Sigmoid colon (tissue), 4 donors: ENCODE measurements around the gene IFI27L1.

Experiments
- EP300 ChIP-seq, 4 donors: sonication (generic); formaldehyde crosslinking; IDR thresholded peaks; one replicate each; pipeline ENCODE4 v1.6.1; 2017; ENCODE audit warnings: antibody characterized with exemption in 4 of 4
- TF ChIP-seq, protein P1 (sequence below), 4 experiments: fragments of 450-650 bp in 3 of 4; fragments of 200-600 bp in 1 of 4; IDR thresholded peaks; one replicate each; pipeline ENCODE4 v1.5.1; 2016 to 2019; ENCODE audit warnings: antibody characterized with exemption in 4 of 4, mild to moderate bottlenecking in 3 of 4, moderate library complexity in 2 of 4

DNA sequence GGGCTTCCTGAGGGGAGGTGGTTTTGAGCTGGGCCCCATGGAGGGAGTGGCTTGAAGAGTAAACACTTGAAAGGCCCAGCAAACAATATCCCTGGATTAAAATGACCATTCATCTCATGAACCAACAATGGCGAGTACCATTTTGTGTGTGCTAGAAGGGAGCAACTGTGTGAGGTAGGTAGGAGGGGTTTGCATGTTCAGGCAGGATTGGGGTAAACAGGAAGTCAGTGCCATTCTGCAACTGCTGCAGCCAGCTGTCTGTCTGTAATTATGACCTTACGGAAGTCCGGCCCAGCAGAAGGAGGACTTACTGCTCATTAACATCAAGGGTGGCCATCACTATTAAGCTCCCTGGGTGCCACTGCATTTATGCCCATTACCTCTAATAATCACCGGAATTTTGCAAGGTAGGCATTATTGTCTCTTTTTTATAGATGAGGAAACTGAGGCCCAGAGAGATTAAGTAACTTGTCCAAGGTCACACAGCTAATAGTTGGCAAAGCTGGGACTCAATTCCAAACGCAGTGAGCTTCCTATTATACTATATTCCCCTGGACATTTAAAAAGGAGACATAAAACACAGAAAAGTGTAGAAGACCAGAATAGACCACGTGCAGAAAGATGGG lies 64.9 kb downstream of the IFI27L1 start:
- TF ChIP-seq, protein P1, sequence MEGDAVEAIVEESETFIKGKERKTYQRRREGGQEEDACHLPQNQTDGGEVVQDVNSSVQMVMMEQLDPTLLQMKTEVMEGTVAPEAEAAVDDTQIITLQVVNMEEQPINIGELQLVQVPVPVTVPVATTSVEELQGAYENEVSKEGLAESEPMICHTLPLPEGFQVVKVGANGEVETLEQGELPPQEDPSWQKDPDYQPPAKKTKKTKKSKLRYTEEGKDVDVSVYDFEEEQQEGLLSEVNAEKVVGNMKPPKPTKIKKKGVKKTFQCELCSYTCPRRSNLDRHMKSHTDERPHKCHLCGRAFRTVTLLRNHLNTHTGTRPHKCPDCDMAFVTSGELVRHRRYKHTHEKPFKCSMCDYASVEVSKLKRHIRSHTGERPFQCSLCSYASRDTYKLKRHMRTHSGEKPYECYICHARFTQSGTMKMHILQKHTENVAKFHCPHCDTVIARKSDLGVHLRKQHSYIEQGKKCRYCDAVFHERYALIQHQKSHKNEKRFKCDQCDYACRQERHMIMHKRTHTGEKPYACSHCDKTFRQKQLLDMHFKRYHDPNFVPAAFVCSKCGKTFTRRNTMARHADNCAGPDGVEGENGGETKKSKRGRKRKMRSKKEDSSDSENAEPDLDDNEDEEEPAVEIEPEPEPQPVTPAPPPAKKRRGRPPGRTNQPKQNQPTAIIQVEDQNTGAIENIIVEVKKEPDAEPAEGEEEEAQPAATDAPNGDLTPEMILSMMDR (IDR thresholded peaks at IDR 0.05): no peak
- no peak for TF ChIP-seq EP300 (IDR thresholded peaks at IDR 0.05)
